ENCODE measurements around the gene L3MBTL4.
"Not testable (repeated sequence)": the region's sequence is repeated elsewhere in the genome, so short reads cannot be mapped to it uniquely, and the experiment has no call there.

Gene L3MBTL4

DNA sequence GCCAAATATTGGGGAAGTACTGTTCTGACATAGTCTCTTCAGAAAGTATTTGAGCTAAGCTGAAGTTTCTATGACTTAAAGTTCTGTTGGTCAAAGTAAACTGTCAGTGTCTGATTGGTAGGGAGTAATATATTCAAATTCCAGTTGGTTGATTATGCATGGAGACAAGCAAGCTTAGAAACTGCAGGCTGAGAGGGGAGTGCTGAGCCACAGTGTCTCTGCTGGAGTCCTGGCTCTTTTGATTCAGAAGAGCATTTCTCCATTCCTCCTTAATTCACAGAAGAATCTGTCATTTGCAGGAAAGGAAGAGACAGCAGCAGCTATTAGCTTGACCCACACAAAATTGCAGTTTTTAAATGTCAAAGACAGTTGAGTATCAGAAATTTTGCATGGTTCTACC lies 318.0 kb downstream of the L3MBTL4 start:
- no peak for DNase-seq

DNA sequence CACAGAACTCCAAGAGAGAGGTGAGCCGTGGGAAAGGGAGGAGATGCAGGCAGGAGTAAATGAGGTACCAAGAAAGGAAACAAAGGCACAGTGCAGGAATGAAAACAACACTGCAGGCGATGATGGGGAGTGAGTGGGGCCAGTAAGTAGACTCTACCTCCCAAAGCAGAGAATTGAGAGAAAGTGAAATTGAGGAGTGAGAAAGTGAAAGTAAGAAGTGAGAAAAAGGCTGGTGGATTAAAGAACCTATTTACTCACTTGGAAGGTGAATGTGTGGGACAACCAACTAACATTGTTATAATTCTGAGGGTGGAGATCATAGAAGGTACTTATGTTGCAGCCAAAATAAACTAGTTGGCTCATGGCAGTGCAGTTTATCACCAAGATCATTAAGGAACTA lies 326.3 kb downstream of the L3MBTL4 start:
- no peak for DNase-seq

DNA sequence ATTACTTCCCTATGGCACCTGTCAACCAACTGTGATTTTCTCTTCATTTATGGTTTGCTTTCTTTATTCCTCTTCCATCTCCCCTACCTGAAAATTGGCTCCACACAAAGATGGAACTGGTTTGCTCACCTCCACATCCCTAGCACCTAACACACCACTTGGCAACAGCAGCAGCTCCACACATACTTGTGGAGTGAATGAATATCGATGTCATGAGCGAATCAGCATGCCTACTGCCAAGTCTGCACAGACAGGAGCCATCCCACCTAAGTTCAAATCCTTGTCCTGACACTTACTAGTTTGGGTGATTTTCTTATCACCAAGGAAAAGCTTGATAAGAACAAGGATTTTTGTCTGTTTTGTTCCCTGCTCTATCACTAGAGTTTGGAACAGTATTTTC lies 328.0 kb downstream of the L3MBTL4 start:
- no peak for DNase-seq

DNA sequence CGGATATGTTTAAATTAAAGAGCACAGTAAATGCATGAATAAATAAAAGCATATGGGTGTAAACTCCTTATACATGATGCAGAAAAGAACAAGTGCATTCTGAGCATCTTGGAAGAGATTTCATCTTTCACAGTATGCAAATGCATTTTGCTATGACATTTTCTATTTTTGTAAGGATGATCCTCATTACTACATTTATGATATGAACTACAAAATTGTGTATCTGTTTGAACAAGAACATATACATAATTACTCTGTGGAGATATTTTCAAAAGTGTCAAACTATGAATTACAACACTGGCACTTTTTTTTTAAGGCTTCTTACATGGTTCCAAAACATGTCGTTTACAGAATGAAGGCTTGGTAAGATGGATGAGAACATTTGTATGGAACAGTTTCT lies 335.3 kb downstream of the L3MBTL4 start:
- no peak for DNase-seq

DNA sequence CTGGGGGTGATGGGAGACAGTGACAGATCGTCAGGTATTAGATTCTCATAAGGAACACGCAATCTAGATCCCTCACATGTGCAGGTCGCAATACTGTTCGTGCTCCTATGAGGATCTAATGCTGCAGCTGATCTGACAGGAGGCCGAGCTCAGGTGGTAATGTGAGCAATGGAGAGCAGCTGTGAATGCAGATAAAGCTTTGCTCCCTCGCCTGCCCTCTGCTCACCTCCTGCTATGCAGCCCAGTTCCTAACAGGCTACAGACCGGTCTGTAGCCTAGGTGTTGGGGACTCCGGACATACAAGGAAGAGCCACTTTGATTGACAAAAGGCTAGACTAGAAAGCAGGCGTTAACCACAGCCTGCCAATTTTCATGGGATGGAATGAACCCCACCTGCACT lies 335.8 kb downstream of the L3MBTL4 start:
- no peak for DNase-seq

DNA sequence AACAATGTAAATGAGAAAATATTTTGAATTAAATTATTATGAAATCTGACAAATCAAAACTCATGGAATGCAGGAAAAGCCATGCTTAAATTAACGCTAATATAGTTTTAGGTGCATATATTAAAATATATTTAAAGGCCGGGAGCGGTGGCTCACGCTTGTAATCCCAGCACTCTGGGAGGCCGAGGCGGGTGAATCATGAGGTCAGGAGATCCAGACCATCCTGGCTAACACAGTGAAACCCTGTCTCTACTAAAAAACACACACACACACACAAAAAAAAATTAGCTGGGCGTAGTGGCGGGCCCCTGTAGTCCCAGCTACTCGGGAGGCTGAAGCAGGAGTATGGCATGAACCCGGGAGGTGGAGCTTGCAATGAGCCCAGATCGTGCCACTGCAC lies 342.3 kb downstream of the L3MBTL4 start:
- DNase-seq = not testable (repeated sequence)

DNA sequence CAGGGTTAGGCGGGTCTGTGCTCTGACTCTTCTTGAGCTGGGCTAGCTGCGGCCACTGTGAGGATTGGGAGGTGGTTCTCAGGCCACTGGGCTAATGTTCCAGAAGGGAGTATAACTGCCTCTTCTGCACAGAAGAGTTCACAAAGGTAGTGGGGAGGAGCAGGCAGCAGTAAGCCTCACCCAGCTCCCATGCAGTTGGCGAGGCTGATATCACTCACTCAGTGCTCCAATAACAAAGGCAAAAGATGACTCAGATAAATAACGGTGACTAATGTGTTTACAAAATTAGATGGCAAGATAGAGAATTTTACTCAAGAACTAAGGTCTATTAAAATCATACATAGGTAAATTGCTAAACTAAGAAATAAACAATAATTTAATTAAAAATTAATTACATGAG lies 345.2 kb downstream of the L3MBTL4 start:
- no peak for DNase-seq

DNA sequence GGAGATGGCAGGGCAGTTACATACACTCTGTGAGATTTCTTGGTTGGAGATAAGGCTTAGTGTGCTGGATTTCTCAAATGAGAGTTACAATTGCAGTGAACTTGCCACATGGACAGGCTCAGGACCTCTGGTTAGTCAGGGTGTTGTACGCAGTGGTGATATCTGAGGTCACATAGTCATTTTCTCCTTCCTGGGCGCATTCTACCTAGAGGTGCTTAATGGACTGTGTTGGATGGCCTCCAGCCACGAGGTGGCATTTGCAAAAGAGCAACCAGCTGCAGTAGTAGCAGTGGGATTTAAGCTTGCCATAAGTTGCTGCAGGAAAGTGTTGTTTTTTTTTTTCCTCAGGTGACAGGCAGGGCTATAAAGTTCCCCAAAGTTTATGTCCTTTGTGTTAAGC lies 345.6 kb downstream of the L3MBTL4 start:
- DNase-seq = no peak

DNA sequence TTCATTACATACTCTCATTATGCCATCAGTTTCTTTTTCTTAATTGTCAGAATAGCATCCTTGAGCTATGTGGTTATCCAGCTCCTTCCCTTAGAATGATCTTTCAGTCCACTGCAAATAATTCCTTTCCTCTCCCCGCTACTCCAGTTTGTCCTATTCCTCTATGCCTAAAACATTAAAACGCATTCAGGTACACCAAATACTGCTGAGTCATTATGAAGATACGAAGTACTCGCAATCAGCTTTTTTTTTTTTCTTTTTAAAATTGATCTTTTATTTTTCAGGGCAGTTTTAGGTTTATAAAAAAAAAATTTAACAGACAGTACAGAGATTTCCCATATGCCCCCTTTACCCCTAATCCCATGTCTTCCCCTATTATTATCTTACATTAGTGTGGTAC lies 354.6 kb downstream of the L3MBTL4 start:
- no peak for DNase-seq

DNA sequence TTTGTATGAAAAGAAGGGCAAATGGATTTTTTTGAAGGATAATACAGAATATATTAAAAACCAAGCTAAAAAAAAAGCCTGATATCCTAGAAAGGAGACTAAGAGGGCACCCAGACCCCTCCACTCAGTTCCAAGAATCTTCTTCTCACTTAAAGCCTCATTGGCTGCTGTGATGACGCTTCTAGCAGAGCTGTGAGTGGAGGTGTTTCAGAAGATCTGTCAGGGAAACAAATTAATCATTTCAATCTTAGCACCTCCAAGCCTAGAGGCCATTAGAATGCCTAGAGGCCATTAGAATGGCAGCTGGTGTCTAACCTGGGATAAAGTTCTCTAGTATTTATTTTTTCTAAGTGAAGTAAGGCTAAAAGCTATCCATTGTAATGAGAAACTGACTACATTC lies 355.2 kb downstream of the L3MBTL4 start:
- DNase-seq = no peak

DNA sequence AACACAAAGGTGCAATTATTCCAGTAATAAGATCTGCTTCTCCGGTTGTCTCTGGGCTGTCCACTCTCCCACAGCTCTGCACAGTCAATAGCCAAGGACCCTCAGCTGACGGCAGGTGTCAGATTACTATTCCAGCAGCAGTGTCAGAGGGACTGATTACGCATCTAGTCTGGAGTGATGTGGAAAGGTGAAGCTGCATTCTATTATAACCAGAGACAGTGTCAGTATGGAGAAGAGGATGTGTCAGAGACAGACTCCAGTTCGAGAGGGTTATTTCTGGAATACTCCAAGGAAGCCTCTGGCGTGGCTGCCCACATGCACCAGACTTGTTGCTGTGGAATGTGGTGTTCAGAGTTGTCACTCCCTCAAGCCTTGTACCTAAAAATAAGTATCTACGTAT lies 355.8 kb downstream of the L3MBTL4 start:
- no peak for DNase-seq

DNA sequence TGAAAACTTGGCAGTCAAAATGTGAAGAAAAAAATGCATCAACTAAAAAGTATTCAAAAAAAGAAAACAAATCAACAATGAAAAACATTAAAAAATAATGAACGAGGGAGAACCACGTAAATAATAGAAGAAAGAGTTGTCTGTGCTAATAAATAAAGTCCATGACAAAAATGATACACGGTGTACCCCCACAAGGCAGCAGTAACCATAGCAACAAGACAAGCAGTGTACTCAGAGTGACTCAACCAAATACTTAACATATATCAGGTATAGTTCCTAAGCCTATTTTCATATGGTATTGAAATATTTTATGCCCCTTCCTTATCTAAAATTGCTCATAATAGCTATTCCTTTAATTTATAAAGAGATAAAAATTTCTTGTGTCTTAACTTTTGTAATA lies 357.1 kb downstream of the L3MBTL4 start:
- DNase-seq = no peak

DNA sequence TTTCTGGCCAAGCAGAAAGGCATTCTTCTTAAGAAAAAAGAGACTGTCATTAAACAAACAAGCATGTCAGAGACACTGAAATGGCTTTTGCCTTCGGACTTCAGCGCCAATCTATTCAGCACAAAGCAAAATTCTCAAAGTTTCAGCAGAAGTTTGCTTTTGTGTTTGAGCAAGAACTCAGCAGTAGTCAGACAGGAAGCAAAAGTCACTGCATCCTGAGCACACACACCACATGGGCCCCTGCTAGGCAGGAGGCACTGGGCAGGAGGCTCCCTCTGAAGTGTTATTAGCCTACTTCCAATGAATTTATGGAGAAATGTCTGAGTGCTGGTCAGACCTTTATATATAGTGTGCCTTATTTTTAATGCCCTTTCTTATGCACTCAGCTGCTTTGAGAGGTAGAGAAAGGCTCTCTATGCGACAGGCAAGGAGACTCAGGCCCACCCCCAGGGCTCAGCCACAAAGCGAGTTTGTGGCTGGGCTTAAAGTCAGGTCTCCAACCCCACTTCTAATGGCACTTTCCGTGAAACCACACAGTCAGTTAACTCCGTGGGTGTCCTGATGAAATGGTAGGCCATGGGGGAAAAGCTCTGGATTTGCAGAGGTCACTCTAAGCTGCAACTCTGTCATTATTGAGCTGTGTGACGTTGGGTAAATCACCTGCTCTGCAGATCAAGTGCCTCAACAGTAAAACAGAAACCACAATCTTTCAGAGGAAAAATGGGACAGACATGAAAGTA lies 358.4 kb downstream of the L3MBTL4 start:
- peak; percentile 5 for DNase-seq

DNA sequence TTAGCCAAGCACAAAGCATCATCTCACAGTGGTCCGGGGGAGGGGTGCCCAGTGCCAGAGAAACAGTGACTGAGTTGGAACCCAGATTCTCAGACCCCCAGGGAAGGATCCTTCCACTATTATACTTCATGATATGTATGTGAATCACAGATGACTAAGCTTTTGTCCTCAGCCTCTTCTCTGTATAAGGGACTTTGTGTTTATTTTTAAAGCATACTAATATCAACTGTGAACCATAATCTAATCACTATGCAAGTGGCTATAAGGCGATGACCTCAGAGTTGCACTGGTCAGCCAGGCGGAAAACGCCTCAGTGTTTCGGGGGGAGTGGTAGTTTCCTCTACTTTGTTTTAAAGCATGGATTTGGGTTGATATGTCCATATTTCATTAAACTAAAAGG lies 359.0 kb downstream of the L3MBTL4 start:
- no peak for DNase-seq

DNA sequence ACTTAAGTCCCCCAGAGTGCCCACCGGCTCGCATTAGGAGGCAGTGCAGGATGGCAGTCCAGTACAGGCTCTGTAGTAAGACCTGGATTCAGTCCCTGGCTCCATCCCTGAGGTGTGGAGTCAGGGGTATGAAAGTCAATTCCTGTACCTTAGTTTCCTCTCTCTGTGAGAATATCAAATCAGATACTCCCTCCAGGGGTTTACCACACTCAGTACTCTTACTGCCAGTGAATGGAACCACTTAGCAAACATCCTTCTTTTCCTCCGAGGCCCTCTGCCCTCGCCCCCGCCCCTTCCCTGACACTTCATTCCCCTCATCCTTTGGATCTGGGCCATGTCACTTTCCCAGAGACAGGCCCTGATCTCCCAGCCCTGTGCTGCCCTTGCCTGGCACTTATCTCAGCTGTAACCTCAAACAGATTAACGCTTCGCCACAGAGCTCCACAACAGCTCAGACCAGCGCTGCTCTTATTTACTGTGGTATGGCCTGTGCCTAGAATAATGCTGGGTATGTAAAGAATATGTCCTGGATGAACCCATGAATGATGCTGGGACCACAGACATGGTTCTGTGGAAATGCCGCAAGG lies 360.4 kb downstream of the L3MBTL4 start:
- no peak for DNase-seq

DNA sequence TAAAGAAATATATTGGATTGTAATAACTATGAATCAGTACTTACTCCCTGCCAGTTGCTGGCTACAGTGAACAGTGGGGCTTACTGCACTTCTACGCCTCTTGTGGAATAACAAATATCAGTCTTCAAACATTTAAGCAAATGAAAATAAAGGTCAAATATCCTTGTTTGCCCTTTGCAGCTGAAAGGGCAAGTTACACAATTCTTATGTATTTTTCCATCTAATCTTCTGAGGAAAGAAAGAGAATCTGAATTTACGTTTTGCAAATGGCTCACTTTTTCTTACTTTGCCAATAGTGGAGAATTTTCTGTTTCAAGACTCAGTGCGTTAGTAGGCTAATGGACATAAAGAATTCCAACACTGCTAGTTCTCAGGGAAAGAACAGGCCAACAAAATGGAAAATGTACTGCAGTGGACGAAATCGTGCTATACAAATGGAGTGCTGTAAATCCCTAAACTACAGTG lies 362.2 kb downstream of the L3MBTL4 start:
- no peak for DNase-seq

DNA sequence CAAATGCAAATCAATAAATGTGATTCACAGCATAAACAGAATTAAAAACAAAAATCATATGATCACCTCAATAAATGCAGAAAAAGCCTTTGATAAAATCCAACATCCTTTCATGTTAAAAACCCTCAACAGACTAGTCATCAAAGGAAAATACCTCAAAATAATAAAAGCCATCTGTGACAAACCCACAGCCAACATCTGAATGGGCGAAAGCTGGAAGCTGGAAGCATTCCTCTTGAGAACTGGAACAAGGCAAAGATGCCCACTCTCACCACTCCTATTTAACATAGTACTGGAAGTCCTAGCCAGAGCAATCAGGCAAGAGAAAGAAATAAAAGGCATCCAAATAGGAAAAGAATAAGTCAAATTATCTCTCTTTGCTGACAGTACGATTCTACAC lies 367.1 kb downstream of the L3MBTL4 start:
- DNase-seq = not testable (repeated sequence)

DNA sequence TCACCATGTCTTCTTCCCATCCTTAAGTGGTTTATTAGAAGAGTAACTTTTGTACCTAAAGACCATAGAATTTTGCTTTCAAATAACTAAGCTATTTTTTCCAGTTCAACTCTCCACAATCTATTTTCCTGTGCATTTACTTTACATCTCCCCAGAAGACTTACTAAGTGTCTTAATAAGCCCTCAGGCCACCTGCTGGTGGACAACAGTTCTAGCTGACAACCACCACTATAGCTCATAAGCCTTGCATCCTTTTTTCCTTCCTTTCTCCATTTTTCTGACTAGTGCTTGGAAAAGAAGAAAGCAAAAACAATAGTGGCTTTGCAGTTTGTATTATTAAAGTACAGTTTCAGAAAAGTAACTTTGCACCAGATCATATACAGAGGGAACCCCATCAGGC lies 369.9 kb downstream of the L3MBTL4 start:
- DNase-seq = no peak

DNA sequence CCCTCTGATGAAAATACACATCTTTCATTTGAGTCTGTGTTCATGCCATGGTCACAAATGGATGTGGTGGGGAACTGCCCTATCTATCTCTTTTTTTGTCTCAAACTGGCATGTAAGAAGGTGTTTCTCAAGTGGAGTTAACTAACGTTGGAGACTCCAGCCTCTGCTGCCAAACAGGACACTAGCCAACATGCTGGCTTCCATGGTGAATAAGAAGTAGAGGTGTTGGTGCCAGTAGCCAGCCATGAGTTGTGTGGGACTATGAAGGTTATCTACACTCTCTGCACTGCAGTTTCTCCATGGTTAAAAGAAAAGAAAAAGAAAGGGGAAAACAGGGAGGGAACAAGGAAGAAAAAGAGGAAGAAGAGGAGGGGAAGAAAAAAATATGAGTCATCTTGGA lies 370.4 kb downstream of the L3MBTL4 start:
- DNase-seq = no peak

DNA sequence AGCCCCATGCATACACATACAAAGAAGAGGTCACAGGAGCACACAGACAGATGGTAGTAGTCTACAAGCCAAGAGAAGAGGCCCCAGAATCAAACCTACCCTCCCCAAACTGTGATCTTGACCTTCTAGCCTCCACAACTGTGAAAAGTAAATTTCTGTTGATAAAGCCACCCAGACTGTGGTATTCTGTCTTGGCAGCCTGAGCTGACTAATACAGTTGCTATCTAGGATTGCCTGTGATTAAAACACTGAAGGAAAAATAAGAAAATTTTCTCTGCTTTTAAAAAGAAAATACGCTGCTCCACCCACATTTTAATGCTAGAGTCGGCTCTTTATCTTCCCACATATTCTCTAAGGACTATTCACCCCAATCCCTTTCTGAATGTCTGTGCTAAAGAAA lies 375.7 kb downstream of the L3MBTL4 start:
- DNase-seq = no peak

DNA sequence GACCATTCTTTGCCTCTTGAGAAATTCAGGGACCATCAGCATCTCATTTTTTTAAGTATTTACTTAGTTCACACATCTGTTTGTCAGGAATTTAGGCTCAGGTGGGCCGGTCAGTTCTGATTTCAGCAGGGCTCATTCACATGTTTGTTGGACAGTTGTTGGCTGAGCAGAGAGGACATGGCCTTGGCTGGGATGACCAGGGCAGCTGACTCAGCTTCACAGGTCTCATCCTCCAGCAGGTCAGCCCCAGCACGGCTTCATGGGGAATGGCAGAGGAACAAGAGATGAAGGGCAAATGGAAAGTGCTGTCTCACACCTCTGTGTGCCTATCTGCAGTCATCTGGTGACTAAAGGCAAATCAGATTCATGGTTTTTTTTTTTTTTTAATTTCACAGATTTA lies 383.3 kb downstream of the L3MBTL4 start:
- no peak for DNase-seq

DNA sequence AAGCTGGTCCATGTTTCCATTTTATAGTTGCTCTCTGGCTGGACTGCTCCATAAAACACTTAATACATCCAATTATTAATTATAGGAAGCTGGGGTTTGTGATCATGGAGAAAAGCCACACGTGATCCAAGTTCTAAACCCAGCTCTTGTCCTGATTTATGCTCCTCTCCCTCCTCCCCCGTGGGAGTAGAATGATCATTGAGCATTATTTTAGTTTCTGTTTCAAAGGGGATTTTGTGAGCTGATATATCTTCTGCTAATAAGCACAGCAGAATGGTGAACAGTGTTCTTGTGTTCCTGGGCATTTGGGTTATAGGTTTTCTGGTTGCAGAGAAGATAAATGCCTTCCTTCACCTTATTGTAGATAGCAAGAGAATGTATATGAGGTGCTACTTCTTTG lies 383.7 kb downstream of the L3MBTL4 start:
- no peak for DNase-seq

DNA sequence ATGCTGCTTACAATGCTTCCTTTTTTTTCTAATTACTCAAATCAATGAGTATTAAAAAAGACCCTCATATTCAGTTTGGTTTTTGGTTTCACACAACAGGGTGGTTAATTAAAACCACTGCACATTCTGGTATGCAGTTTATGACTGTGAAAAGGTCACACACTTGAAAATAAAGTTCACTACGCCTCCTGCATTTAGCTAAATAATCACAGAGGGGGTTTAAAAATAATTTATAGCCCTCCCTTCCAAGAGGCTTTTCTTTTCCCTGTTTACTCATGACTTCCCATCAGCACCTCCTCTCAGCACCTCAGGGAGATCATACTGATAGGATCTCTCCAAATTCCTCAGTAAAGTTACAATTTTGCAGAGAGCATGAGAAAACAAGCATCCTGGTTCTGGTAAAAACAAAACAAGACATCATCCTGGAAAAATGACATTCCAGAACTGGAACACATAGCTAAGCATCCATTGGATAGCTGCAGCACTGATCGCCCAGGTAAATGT lies 389.9 kb downstream of the L3MBTL4 start:
- no peak for DNase-seq

DNA sequence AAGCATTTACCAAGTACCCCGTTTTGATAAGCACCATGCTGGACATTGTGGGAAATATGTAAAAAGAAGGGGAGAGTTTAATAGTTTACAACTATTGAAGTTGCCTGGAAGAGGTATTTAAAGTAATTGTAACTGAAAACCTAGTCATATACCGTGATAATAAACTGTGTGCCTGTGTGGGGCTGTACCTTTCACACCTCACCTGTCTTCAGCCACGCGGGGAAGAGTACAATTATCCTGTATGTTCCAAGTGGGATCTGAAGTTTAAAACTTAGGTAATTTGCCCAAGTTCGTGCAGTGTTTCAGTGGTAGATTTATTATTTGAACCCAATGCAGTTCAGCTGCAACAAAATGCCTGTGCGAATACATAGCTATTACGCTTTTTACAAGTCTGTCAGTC lies 391.2 kb downstream of the L3MBTL4 start:
- DNase-seq = no peak

DNA sequence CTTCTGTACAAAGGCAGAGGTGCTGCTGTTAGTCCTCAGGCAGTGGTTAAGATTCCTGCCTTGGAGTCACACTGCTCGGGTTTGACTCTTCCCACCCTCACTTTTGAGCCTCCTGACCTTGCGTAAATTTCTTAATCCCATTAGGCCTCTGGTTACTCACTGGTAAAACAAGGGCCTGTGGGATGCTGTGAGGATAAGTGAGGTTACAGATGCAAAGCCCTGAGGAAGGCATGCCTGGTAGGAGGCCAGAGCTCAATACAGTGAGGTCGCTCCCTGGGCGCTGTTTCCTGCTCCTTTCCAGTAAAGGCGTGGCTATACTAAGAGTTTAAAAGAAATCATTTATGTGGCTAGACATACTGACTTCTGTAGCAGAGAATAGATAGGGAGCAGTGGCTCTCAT lies 391.9 kb downstream of the L3MBTL4 start:
- no peak for DNase-seq
